ENCODE measurements around the gene PLS1. TPM values are rescaled to one million over a fixed set of nuclear protein-coding genes. Genes with fewer than 3 reads are reported as not detected.

Gene PLS1
- polyA plus RNA-seq, 1 of the 3 experiments (the other 2 are of a cell fraction) = 2.9 TPM

DNA sequence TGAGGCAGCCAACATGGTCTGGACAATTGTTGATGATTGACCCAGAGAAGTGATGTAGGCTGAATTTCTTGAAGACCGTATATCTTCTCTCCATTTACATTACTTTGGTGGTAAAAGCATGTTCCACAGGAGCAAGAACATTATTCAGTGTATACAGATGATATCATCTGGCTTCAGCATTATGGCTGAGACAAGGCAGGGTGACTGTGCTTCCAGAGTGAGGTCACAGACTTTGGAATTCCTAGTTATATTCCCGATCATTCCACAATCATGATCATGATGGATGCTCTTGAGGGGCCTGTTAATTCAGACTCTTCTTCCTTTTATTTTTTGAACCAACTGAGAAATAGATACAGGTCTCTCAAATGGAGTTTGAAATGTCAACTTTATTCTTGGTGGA is 19.0 kb downstream of the PLS1 start:
- Histone ChIP-seq H3K79me2 (ENCODE audit: insufficient read depth) (no peaks in the 10 kb centered on the region), H4K20me1 (ENCODE audit: insufficient read depth) (no peaks in the 10 kb centered on the region), H3K4me1 (ENCODE audit: control insufficient read depth in 1 of 2, insufficient read depth in 2 of 2, low read depth in 1 of 2, low read length in 1 of 2) (peaks cover 0 to 6% of the 10 kb centered on the region in 2 experiments; a peak in 1 of 4 replicates), H3K4me2 (no peak overlapping the region), H3K9me3 (no peaks in the 10 kb centered on the region), H3K4me3 (ENCODE audit: low read depth in 2 of 2, low read length in 1 of 2) (no peak overlapping the region), H3F3A (replicated peaks; ENCODE audit: insufficient read depth) (no peaks in the 10 kb centered on the region), H3K9me2 (no peaks in the 10 kb centered on the region), H3K9ac (no peak overlapping the region), H3K27me3 (ENCODE audit: insufficient read depth) (no peaks in the 10 kb centered on the region), H2AFZ (ENCODE audit: low read depth) (no peak overlapping the region), H3K27ac (ENCODE audit: low read depth in 2 of 2, low read length in 1 of 2) (no peak overlapping the region), H3K36me3 (replicated peaks in 1 of 2; ENCODE audit: control insufficient read depth in 1 of 2, insufficient read depth in 2 of 2, low read length in 1 of 2) (no peaks in the 10 kb centered on the region)
- ChIA-PET POLR2A (no interaction called here), CTCF (no interaction called here)
- TF ChIP-seq ELF1 (IDR thresholded peaks at IDR 0.05) = no peak
- TF ChIP-seq GABPA (IDR thresholded peaks at IDR 0.05; ENCODE audit: low read depth) = no peak
- TF ChIP-seq, protein P1, sequence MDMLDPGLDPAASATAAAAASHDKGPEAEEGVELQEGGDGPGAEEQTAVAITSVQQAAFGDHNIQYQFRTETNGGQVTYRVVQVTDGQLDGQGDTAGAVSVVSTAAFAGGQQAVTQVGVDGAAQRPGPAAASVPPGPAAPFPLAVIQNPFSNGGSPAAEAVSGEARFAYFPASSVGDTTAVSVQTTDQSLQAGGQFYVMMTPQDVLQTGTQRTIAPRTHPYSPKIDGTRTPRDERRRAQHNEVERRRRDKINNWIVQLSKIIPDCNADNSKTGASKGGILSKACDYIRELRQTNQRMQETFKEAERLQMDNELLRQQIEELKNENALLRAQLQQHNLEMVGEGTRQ (IDR thresholded peaks at IDR 0.05; ENCODE audit: borderline replicate concordance, low read depth, low read length) = no peak
- TF ChIP-seq EZH2phosphoT487 (IDR thresholded peaks at IDR 0.05; ENCODE audit: borderline replicate concordance, low read depth) = no peak
- TF ChIP-seq RFX5 (IDR thresholded peaks at IDR 0.05; ENCODE audit: low read length) = no peak
- no peak for TF ChIP-seq POLR2AphosphoS5 (IDR thresholded peaks at IDR 0.05; ENCODE audit: low read depth, low read length)
- no peak for TF ChIP-seq SIN3A (IDR thresholded peaks at IDR 0.05; ENCODE audit: borderline replicate concordance, low read depth, low read length)
- TF ChIP-seq, protein P2, sequence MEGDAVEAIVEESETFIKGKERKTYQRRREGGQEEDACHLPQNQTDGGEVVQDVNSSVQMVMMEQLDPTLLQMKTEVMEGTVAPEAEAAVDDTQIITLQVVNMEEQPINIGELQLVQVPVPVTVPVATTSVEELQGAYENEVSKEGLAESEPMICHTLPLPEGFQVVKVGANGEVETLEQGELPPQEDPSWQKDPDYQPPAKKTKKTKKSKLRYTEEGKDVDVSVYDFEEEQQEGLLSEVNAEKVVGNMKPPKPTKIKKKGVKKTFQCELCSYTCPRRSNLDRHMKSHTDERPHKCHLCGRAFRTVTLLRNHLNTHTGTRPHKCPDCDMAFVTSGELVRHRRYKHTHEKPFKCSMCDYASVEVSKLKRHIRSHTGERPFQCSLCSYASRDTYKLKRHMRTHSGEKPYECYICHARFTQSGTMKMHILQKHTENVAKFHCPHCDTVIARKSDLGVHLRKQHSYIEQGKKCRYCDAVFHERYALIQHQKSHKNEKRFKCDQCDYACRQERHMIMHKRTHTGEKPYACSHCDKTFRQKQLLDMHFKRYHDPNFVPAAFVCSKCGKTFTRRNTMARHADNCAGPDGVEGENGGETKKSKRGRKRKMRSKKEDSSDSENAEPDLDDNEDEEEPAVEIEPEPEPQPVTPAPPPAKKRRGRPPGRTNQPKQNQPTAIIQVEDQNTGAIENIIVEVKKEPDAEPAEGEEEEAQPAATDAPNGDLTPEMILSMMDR (IDR thresholded peaks at IDR 0.05) = no peak
- no peak for TF ChIP-seq CHD2 (IDR thresholded peaks at IDR 0.05; ENCODE audit: low read length, partially characterized antibody)
- no peak for TF ChIP-seq NFIC (IDR thresholded peaks at IDR 0.05; ENCODE audit: borderline replicate concordance)
- no peak for TF ChIP-seq YY1 (IDR thresholded peaks at IDR 0.05; ENCODE audit: low read depth)
- TF ChIP-seq, protein P3, sequence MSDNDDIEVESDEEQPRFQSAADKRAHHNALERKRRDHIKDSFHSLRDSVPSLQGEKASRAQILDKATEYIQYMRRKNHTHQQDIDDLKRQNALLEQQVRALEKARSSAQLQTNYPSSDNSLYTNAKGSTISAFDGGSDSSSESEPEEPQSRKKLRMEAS (IDR thresholded peaks at IDR 0.05; ENCODE audit: low read depth) = no peak
- TF ChIP-seq FOSL2 (IDR thresholded peaks at IDR 0.05; ENCODE audit: borderline replicate concordance, low read depth) = no peak
- TF ChIP-seq TAF1 (IDR thresholded peaks at IDR 0.05; ENCODE audit: borderline replicate concordance, low read depth, low read length) = no peak
- no peak for TF ChIP-seq GATA2 (CRISPR knock-in tag; IDR thresholded peaks at IDR 0.05)
- TF ChIP-seq, protein P4, sequence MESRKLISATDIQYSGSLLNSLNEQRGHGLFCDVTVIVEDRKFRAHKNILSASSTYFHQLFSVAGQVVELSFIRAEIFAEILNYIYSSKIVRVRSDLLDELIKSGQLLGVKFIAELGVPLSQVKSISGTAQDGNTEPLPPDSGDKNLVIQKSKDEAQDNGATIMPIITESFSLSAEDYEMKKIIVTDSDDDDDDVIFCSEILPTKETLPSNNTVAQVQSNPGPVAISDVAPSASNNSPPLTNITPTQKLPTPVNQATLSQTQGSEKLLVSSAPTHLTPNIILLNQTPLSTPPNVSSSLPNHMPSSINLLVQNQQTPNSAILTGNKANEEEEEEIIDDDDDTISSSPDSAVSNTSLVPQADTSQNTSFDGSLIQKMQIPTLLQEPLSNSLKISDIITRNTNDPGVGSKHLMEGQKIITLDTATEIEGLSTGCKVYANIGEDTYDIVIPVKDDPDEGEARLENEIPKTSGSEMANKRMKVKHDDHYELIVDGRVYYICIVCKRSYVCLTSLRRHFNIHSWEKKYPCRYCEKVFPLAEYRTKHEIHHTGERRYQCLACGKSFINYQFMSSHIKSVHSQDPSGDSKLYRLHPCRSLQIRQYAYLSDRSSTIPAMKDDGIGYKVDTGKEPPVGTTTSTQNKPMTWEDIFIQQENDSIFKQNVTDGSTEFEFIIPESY (IDR thresholded peaks at IDR 0.05; ENCODE audit: borderline replicate concordance, low read depth) = no peak
- TF ChIP-seq, protein P5, sequence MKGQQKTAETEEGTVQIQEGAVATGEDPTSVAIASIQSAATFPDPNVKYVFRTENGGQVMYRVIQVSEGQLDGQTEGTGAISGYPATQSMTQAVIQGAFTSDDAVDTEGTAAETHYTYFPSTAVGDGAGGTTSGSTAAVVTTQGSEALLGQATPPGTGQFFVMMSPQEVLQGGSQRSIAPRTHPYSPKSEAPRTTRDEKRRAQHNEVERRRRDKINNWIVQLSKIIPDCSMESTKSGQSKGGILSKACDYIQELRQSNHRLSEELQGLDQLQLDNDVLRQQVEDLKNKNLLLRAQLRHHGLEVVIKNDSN (IDR thresholded peaks at IDR 0.05; ENCODE audit: borderline replicate concordance, low read depth) = no peak
- no peak for TF ChIP-seq TEAD4 (IDR thresholded peaks at IDR 0.05; ENCODE audit: borderline replicate concordance, insufficient read depth)
- TF ChIP-seq RXRA (IDR thresholded peaks at IDR 0.05; ENCODE audit: borderline replicate concordance, low read depth) = no peak
- 97% methylated on average over 2 of the region's 2 CpGs for WGBS (ENCODE audit: low lambda C conversion rate)
- no peak for DNase-seq

Measured in SK-N-SH (cell line).